DOHH2 (cell line): Measurements from ENCODE around the gene UBAP1.

ENCODE experiments used
- EZH2phosphoT487 ChIP-seq: fragments of 200-600 bp; sonication (generic); IDR thresholded peaks from 2 replicates; pipeline ENCODE4 v1.6.1; 2017; ENCODE audit warnings: borderline replicate concordance, mild to moderate bottlenecking, antibody characterized with exemption, low read length, moderate library complexity, mixed read lengths
- TF ChIP-seq, protein P1 (sequence below): fragments of 200-600 bp; sonication (generic); IDR thresholded peaks from one replicate; pipeline ENCODE4 v1.5.1; 2014; ENCODE audit warnings: antibody characterized with exemption, mild to moderate bottlenecking, low read depth, low read length; ENCODE audit not compliant: poor library complexity, severe bottlenecking

DNA sequence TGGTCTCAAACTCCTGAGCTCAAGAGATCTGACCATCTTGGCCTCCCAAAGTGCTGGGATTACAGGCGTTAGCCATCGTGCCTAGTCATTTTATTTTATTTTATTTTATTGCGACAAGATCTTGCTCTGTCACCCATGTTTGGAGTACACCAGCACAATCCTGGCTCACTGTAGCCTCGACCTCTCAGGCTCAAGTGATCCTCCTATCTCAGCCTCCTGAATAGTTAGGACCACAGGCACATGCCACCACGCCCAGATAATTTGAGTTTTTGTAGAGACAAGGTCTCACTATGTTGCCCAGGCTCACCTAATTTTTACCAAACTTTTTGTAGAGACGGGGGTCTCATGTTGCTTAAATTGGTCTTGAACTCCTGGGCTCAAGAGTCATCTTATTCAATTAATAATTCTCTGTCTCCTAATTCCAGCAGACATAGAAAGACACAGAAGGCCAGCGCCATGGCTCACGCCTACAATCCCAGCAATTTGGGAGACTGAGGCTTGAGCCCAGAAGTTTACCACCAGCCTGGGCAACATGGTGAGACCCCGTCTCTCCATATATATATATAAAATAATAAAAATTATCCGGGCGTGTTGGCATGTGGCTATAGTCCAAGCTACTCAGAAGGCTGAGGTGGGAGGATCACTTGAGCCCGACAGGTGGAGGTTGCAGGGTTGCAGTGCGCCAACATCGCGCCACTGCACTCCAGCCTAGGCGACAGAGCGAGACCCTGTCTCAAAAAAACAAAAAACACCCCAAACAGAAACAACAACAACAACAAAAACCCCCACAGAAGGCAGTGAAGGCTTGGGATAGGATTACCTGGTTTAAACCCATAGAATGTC is 1.0 kb upstream of the UBAP1 start:
- TF ChIP-seq, protein P1, sequence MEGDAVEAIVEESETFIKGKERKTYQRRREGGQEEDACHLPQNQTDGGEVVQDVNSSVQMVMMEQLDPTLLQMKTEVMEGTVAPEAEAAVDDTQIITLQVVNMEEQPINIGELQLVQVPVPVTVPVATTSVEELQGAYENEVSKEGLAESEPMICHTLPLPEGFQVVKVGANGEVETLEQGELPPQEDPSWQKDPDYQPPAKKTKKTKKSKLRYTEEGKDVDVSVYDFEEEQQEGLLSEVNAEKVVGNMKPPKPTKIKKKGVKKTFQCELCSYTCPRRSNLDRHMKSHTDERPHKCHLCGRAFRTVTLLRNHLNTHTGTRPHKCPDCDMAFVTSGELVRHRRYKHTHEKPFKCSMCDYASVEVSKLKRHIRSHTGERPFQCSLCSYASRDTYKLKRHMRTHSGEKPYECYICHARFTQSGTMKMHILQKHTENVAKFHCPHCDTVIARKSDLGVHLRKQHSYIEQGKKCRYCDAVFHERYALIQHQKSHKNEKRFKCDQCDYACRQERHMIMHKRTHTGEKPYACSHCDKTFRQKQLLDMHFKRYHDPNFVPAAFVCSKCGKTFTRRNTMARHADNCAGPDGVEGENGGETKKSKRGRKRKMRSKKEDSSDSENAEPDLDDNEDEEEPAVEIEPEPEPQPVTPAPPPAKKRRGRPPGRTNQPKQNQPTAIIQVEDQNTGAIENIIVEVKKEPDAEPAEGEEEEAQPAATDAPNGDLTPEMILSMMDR, result no peak
- TF ChIP-seq EZH2phosphoT487, result no peak
